K562 (cell line): ENCODE data around the gene SCAMP2. TPM values are rescaled to one million over a fixed set of nuclear protein-coding genes. Genes with fewer than 3 reads are reported as not detected.

Experiments used
- BCOR ChIP-seq: fragments of 450-650 bp; IDR thresholded peaks from 2 replicates; pipeline ENCODE4 v1.6.1; 2016
- ESRRA ChIP-seq: fragments of 450-650 bp; IDR thresholded peaks from 2 replicates; pipeline ENCODE4 v1.6.1; 2014; ENCODE audit warnings: low read depth, mild to moderate bottlenecking, moderate library complexity, borderline replicate concordance
- MIER1 ChIP-seq: fragments of 450-650 bp; IDR thresholded peaks from 2 replicates; pipeline ENCODE4 v1.6.1; 2016; ENCODE audit warnings: antibody characterized with exemption, mild to moderate bottlenecking, low read depth
- RBM25 ChIP-seq: fragments of 200-400 bp; formaldehyde crosslinking; IDR thresholded peaks from 2 replicates; pipeline ENCODE4 v1.6.1; 2018; ENCODE audit warnings: low read length, low read depth, moderate library complexity; ENCODE audit not compliant: severe bottlenecking
- polyA plus RNA-seq, 8 experiments: library from polyadenylated mRNA; depleted of rRNA in 4 of 8; stranded (reverse) in 5 of 8; unstranded in 3 of 8; fragments of >200 nt; fragmentation: Nextera tagmentation in 2 of 8; fragmentation: Illumina TruSeq in 1 of 8; extraction: Ambion mirVana in 2 of 8; extraction: Trizol in 1 of 8; gene quantifications; 2 replicates each; pipeline versions ENCODE4 v1.2.1 to v1.2.3, GENCODE V29; 2011 to 2014; ENCODE audit warnings: inconsistent platforms in 1 of 8, missing spikeins in 1 of 8
- total RNA-seq, 7 experiments: library from RNA; depleted of rRNA in 6 of 7; stranded (reverse); fragments of >200 nt in 6 of 7; fragmentation: Illumina TruSeq in 2 of 7; extraction: Trizol in 2 of 7; gene quantifications; 2 replicates each; pipeline versions ENCODE4 v1.2.1 to v1.2.3, GENCODE V29; 2011 to 2021; ENCODE audit warnings: low replicate concordance in 1 of 7
- TF ChIP-seq, protein P1 (sequence below), 2 experiments: fragments of 150-350 bp in 1 of 2; IDR thresholded peaks; 2 replicates each; pipeline ENCODE4 v1.6.1; 2012 to 2016; ENCODE audit warnings: low read depth in 2 of 2, low read length in 2 of 2, mild to moderate bottlenecking in 1 of 2, moderate library complexity in 1 of 2
- TF ChIP-seq, protein P2 (sequence below): fragments of 250-450 bp; sonication (Bioruptor Pico); IDR thresholded peaks from 2 replicates; pipeline ENCODE4 v1.9.0; 2021; ENCODE audit warnings: mild to moderate bottlenecking, inconsistent platforms

SCAMP2 gene
- total and polyA plus RNA-seq, 9 of the 15 experiments (the other 6 are each of a cell fraction or from before 2014, with no cell fraction given): 5.9 to 61.1 (median 20.1) TPM

DNA sequence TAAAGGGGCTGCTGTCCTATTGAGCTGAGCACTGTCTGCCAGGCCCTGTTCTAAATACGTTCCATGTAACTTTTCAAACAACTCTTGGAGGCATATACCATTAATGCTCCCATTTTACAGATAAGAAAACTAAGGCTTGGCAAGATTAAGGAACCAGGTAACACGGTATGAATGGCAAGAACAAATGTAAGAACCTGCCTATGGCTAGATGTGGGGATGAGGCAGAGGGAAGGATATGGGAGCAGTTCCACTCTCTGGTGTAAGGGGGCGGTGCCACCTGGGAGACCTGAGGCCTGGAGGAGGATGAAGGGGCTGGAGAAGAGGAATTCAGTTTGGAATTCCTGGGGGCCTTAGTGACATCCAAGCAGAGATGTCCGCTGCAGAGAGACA, 64.3 kb downstream of the SCAMP2 start (continued):
- TF ChIP-seq, protein P1, sequence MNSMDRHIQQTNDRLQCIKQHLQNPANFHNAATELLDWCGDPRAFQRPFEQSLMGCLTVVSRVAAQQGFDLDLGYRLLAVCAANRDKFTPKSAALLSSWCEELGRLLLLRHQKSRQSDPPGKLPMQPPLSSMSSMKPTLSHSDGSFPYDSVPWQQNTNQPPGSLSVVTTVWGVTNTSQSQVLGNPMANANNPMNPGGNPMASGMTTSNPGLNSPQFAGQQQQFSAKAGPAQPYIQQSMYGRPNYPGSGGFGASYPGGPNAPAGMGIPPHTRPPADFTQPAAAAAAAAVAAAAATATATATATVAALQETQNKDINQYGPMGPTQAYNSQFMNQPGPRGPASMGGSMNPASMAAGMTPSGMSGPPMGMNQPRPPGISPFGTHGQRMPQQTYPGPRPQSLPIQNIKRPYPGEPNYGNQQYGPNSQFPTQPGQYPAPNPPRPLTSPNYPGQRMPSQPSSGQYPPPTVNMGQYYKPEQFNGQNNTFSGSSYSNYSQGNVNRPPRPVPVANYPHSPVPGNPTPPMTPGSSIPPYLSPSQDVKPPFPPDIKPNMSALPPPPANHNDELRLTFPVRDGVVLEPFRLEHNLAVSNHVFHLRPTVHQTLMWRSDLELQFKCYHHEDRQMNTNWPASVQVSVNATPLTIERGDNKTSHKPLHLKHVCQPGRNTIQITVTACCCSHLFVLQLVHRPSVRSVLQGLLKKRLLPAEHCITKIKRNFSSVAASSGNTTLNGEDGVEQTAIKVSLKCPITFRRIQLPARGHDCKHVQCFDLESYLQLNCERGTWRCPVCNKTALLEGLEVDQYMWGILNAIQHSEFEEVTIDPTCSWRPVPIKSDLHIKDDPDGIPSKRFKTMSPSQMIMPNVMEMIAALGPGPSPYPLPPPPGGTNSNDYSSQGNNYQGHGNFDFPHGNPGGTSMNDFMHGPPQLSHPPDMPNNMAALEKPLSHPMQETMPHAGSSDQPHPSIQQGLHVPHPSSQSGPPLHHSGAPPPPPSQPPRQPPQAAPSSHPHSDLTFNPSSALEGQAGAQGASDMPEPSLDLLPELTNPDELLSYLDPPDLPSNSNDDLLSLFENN (IDR thresholded peaks at IDR 0.05; ENCODE audit: low read depth in 2 of 2, low read length in 2 of 2): no peak
- TF ChIP-seq MIER1 (no peak), RBM25 (peak; percentile 78), ESRRA (no peak), BCOR (peak; percentile 92)
- TF ChIP-seq, protein P2, sequence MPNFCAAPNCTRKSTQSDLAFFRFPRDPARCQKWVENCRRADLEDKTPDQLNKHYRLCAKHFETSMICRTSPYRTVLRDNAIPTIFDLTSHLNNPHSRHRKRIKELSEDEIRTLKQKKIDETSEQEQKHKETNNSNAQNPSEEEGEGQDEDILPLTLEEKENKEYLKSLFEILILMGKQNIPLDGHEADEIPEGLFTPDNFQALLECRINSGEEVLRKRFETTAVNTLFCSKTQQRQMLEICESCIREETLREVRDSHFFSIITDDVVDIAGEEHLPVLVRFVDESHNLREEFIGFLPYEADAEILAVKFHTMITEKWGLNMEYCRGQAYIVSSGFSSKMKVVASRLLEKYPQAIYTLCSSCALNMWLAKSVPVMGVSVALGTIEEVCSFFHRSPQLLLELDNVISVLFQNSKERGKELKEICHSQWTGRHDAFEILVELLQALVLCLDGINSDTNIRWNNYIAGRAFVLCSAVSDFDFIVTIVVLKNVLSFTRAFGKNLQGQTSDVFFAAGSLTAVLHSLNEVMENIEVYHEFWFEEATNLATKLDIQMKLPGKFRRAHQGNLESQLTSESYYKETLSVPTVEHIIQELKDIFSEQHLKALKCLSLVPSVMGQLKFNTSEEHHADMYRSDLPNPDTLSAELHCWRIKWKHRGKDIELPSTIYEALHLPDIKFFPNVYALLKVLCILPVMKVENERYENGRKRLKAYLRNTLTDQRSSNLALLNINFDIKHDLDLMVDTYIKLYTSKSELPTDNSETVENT (CRISPR knock-in tag): no peak
